ENCODE measurements around the gene CYB561A3. TPM values are rescaled to one million over a fixed set of nuclear protein-coding genes. Genes with fewer than 3 reads are reported as not detected.

CYB561A3 gene
- total RNA-seq, 1 donor = 151 TPM

GRCh38 chr11:61303725-61304124 lies 58.0 kb downstream of the CYB561A3 start:
- Histone ChIP-seq H3K4me3 (ENCODE audit: insufficient read depth, low read length) (no peak overlapping the region), H3K4me2 (ENCODE audit: insufficient read depth, low read length) (no peak overlapping the region), H3K27ac (ENCODE audit: low read depth, low read length) (no peak overlapping the region), H3K9me3 (ENCODE audit: low read depth, low read length) (no peaks in the 10 kb centered on the region), H3K36me3 (ENCODE audit: insufficient read depth, low read length) (peaks cover 88% of the 10 kb centered on the region), H3K79me2 (ENCODE audit: insufficient read depth, low read length) (peaks cover 2% of the 10 kb centered on the region), H4K20me1 (ENCODE audit: insufficient read depth, low read length) (peaks cover 45% of the 10 kb centered on the region), H3K27me3 (ENCODE audit: insufficient read depth, low read length) (no peaks in the 10 kb centered on the region), H2AFZ (ENCODE audit: low read length) (no peak overlapping the region), H3K4me1 (ENCODE audit: insufficient read depth, low read length) (peaks cover 5% of the 10 kb centered on the region)
- DNase-seq (ENCODE audit: insufficient read length, low spot score, missing footprints) = no peak
- no peak for TF ChIP-seq CTCF (IDR thresholded peaks at IDR 0.05; ENCODE audit: extremely low read depth, low read depth, low read length)

GRCh38 chr11:61302550-61302949 lies 59.1 kb downstream of the CYB561A3 start:
- DNase-seq (ENCODE audit: insufficient read length, low spot score, missing footprints) = no peak
- H3K9me3 ChIP-seq (ENCODE audit: low read depth, low read length) = no peaks in the 10 kb centered on the region
- H3K79me2 ChIP-seq (ENCODE audit: insufficient read depth, low read length) = no peaks in the 10 kb centered on the region
- no peak overlapping the region for H3K4me3 ChIP-seq (ENCODE audit: insufficient read depth, low read length)
- H3K4me2 ChIP-seq (ENCODE audit: insufficient read depth, low read length) = no peak overlapping the region
- no peak overlapping the region for H3K27ac ChIP-seq (ENCODE audit: low read depth, low read length)
- peaks cover 37% of the 10 kb centered on the region for H4K20me1 ChIP-seq (ENCODE audit: insufficient read depth, low read length)
- TF ChIP-seq CTCF (IDR thresholded peaks at IDR 0.05; ENCODE audit: extremely low read depth, low read depth, low read length) = no peak
- H3K36me3 ChIP-seq (ENCODE audit: insufficient read depth, low read length) = peaks cover 76% of the 10 kb centered on the region
- no peaks in the 10 kb centered on the region for H3K27me3 ChIP-seq (ENCODE audit: insufficient read depth, low read length)
- H3K4me1 ChIP-seq (ENCODE audit: insufficient read depth, low read length) = peaks cover 17% of the 10 kb centered on the region
- H2AFZ ChIP-seq (ENCODE audit: low read length) = no peak overlapping the region

Other genes with a start within 250 kb of the CYB561A3 start
- gene VPS37C, start 200.5 kb downstream of the CYB561A3 start, total RNA-seq = 16.8 and 19.2 TPM in 2 replicates
- not detected in 2 replicates for gene PGA3, start 158.4 kb downstream of the CYB561A3 start, total RNA-seq
- not detected in 2 replicates for gene PGA4, start 139.5 kb downstream of the CYB561A3 start, total RNA-seq
- not detected in 2 replicates for gene PGA5, start 120.7 kb downstream of the CYB561A3 start, total RNA-seq
- 4.7 and 6.2 TPM in 2 replicates for gene VWCE, start 66.6 kb downstream of the CYB561A3 start, total RNA-seq
- 330 and 331 TPM in 2 replicates for gene DDB1, start 28.8 kb downstream of the CYB561A3 start, total RNA-seq
- 21.8 and 30.0 TPM in 2 replicates for gene TKFC, start 28.7 kb downstream of the CYB561A3 start, total RNA-seq
- 41.3 and 48.3 TPM in 2 replicates for gene TMEM138, start 492 bp upstream of the CYB561A3 start, total RNA-seq
- gene TMEM216, start 30.7 kb upstream of the CYB561A3 start, total RNA-seq = 5.8 and 8.3 TPM in 2 replicates
- 29.0 and 29.2 TPM in 2 replicates for gene CPSF7, start 68.1 kb upstream of the CYB561A3 start, total RNA-seq
- 37.7 and 46.3 TPM in 2 replicates for gene SDHAF2, start 68.2 kb upstream of the CYB561A3 start, total RNA-seq
- under 0.01 TPM in 2 replicates for gene LRRC10B, start 146.9 kb upstream of the CYB561A3 start, total RNA-seq
- 3.6 and 6.8 TPM in 2 replicates for gene SYT7, start 219.2 kb upstream of the CYB561A3 start, total RNA-seq

Data from osteoblast (primary cell).